Medulla oblongata (tissue), 1 donor: ENCODE results near the gene LAMP1.
"Not testable (repeated sequence)": the region's sequence is repeated elsewhere in the genome, so short reads cannot be mapped to it uniquely, and the experiment has no call there.

Experiments
- DNase-seq: peaks from one replicate; pipeline ENCODE4 v3.0.0-alpha.2; 2015; ENCODE audit errors: extremely low spot score

Gene LAMP1

GRCh38 chr13:113356596-113356995 is 59.6 kb downstream of the LAMP1 start:
- DNase-seq = no peak

GRCh38 chr13:113357529-113357928 is 60.5 kb downstream of the LAMP1 start:
- DNase-seq = no peak

- no peak for DNase-seq
These were observed 61.7 kb downstream of the LAMP1 start for GRCh38 chr13:113358653-113359190.

GRCh38 chr13:113359571-113359970 is 62.5 kb downstream of the LAMP1 start:
- no peak for DNase-seq

- no peak for DNase-seq
These were observed 63.4 kb downstream of the LAMP1 start for GRCh38 chr13:113360446-113360845.

- no peak for DNase-seq
These were observed 64.4 kb downstream of the LAMP1 start for GRCh38 chr13:113361406-113361805.

GRCh38 chr13:113364311-113364889 is 67.4 kb downstream of the LAMP1 start:
- DNase-seq = no peak

GRCh38 chr13:113364901-113365582 is 68.0 kb downstream of the LAMP1 start:
- DNase-seq = no peak

GRCh38 chr13:113365583-113365970 is 68.5 kb downstream of the LAMP1 start:
- DNase-seq = no peak

- no peak for DNase-seq
These were observed 69.0 kb downstream of the LAMP1 start for GRCh38 chr13:113365971-113366588.

GRCh38 chr13:113367020-113367560 is 70.1 kb downstream of the LAMP1 start:
- DNase-seq = no peak

- no peak for DNase-seq
These were observed 70.7 kb downstream of the LAMP1 start for GRCh38 chr13:113367771-113368170.

- DNase-seq = not testable (repeated sequence)
These were observed 71.3 kb downstream of the LAMP1 start for GRCh38 chr13:113368353-113368752.

GRCh38 chr13:113369189-113369588 is 72.2 kb downstream of the LAMP1 start:
- no peak for DNase-seq

- no peak for DNase-seq
These were observed 72.8 kb downstream of the LAMP1 start for GRCh38 chr13:113369881-113370280.

GRCh38 chr13:113371061-113371460 is 74.0 kb downstream of the LAMP1 start:
- no peak for DNase-seq

- DNase-seq = not testable (repeated sequence)
These were observed 74.7 kb downstream of the LAMP1 start for GRCh38 chr13:113371701-113372100.
